ENCODE data around the gene CHST12.

Gene CHST12

GRCh38 chr7:2476776-2477446 lies 73.5 kb downstream of the CHST12 start:
- DNase-seq (ENCODE audit: low read depth) = no peak
- H3K4me3 ChIP-seq (ENCODE audit: low read length) = no peak overlapping the region

GRCh38 chr7:2477447-2478398 lies 74.3 kb downstream of the CHST12 start:
- no peak overlapping the region for H3K4me3 ChIP-seq (ENCODE audit: low read length)
- DNase-seq (ENCODE audit: low read depth) = peak; percentile 59
- TF ChIP-seq CTCF (conservative IDR thresholded peaks at IDR 0.05; ENCODE audit: low read length) = peak; percentile 76

More at GRCh38 chr7:2476776-2477446, 73.5 kb downstream of the CHST12 start:
- no peak for TF ChIP-seq CTCF (conservative IDR thresholded peaks at IDR 0.05; ENCODE audit: low read length)

- peak; percentile 84 for DNase-seq (ENCODE audit: low read depth)
- no peak overlapping the region for H3K4me3 ChIP-seq (ENCODE audit: low read length)
- no peak for TF ChIP-seq CTCF (conservative IDR thresholded peaks at IDR 0.05; ENCODE audit: low read length)
Observed at GRCh38 chr7:2478399-2478785, 75.0 kb downstream of the CHST12 start.

- DNase-seq (ENCODE audit: low read depth) = no peak
Observed at GRCh38 chr7:2478800-2479199, 75.4 kb downstream of the CHST12 start.

GRCh38 chr7:2479276-2480069 lies 76.1 kb downstream of the CHST12 start:
- DNase-seq (ENCODE audit: low read depth) = no peak
- no peak for TF ChIP-seq CTCF (conservative IDR thresholded peaks at IDR 0.05; ENCODE audit: low read length)

More at GRCh38 chr7:2478800-2479199, 75.4 kb downstream of the CHST12 start:
- TF ChIP-seq CTCF (conservative IDR thresholded peaks at IDR 0.05; ENCODE audit: low read length) = no peak
- no peak overlapping the region for H3K4me3 ChIP-seq (ENCODE audit: low read length)

GRCh38 chr7:2480070-2480408 lies 76.6 kb downstream of the CHST12 start:
- H3K4me3 ChIP-seq (ENCODE audit: low read length) = no peak overlapping the region
- no peak for DNase-seq (ENCODE audit: low read depth)
- no peak for TF ChIP-seq CTCF (conservative IDR thresholded peaks at IDR 0.05; ENCODE audit: low read length)

More at GRCh38 chr7:2479276-2480069, 76.1 kb downstream of the CHST12 start:
- no peak overlapping the region for H3K4me3 ChIP-seq (ENCODE audit: low read length)

All from AG10803 (cell line).